ENCODE results near the gene BMAL1. TPM values are rescaled to one million over a fixed set of nuclear protein-coding genes. Genes with fewer than 3 reads are reported as not detected.
A peak's percentile ranks its signal among the peaks of the same experiment; 100 is the strongest.

BMAL1 gene
- total RNA-seq, 4 donors from 2014 or later: 21.4 to 39.5 (median 22.3) TPM

GRCh38 chr11:13378316-13378715, 100.7 kb downstream of the BMAL1 start:
- Histone ChIP-seq H3K36me3 (peaks cover 15 to 100% (median 45%) of the 10 kb centered on the region in 3 donors), H3K9me3 (no peaks in the 10 kb centered on the region), H3K27ac (no peak overlapping the region), H3K4me3 (no peak overlapping the region), H3K27me3 (no peaks in the 10 kb centered on the region), H3K4me1 (no peaks in the 10 kb centered on the region)
- intact Hi-C loops (cut with DNase I): no loop called here
- 79 to 87% methylated on average over 2 of the region's 2 CpGs for WGBS, 2 donors
- no peak for DNase-seq
- TF ChIP-seq POLR2A (IDR thresholded peaks at IDR 0.05): no peak
- TF ChIP-seq CTCF (IDR thresholded peaks at IDR 0.05): no peak

DNA sequence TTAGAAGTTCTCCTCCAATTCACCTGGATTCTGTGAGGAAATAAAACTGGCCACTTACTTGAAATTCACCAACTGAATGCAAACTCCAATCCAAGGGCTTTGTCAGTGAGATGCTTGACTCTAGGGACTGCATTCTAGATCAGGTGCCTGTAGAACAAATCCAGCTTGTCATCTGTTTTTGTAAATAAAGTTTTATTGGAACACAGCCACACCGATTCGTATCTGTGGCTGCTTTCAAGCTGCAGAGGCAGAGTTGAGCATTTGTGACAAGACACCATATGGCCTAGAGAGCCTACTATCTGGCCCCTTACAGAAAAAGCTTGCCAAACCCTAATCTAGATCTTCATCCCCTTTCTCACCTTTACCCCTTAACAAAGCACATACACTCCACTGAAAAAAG, 103.1 kb downstream of the BMAL1 start:
- no peaks in the 10 kb centered on the region for H3K9me3 ChIP-seq
- H3K27ac ChIP-seq: no peak overlapping the region
- intact Hi-C loops (cut with DNase I): no loop called here
- H3K27me3 ChIP-seq: no peaks in the 10 kb centered on the region
- DNase-seq: no peak
- H3K4me3 ChIP-seq: no peak overlapping the region
- TF ChIP-seq POLR2A (IDR thresholded peaks at IDR 0.05) (no peak), CTCF (IDR thresholded peaks at IDR 0.05) (no peak)
- no peaks in the 10 kb centered on the region for H3K4me1 ChIP-seq
- WGBS, 2 donors: 93 to 100% methylated on average over 2 of the region's 2 CpGs
- H3K36me3 ChIP-seq: peaks cover 4 to 95% (median 43%) of the 10 kb centered on the region in 3 donors

GRCh38 chr11:13382751-13383150, 105.2 kb downstream of the BMAL1 start:
- no peak for DNase-seq
- H3K27me3 ChIP-seq: no peaks in the 10 kb centered on the region
- H3K27ac ChIP-seq: no peak overlapping the region
- intact Hi-C loops (cut with DNase I): no loop called here
- TF ChIP-seq POLR2A (IDR thresholded peaks at IDR 0.05) (no peak), CTCF (IDR thresholded peaks at IDR 0.05) (no peak)
- H3K9me3 ChIP-seq: no peaks in the 10 kb centered on the region
- H3K4me3 ChIP-seq: no peak overlapping the region
- WGBS, 2 donors: 74 to 98% methylated on average over 3 of the region's 3 CpGs
- H3K4me1 ChIP-seq: no peaks in the 10 kb centered on the region
- H3K36me3 ChIP-seq: peaks cover 4 to 95% (median 35%) of the 10 kb centered on the region in 3 donors

DNA sequence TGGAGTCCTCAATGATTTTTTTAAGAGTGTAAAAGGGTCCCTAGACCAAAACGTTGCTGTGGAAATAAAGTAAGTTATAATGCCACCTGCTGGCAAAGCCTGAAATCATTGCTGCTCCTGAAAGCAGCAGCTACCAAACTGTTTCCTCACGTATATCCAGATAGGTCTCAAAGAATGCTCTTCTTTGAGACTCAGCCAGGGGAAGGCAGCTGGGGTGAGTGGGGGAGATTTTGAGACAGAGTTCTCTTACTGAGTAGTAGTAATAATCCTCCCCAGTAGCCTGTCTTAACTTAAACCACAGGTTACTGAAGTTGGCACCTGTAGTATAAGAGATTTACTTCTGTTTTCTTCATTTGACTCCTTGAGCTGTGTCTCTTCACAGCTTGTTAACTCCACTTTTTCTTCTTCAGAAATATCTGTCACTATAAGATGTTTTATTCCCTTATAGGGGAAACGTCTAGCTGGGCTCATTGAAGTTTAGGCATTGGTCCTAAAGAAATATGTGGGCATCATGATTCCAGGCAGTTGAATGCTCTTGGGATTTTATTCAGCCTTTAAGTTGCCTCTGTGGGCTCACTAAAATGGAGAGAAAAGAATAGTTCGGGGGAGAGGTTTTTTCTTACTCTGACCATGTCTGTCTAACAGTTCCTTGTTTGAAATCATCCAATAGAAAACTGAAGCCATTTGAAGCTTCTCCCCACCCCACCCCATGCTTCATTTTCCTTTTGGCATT, 107.5 kb downstream of the BMAL1 start:
- Histone ChIP-seq H3K27me3 (no peaks in the 10 kb centered on the region), H3K27ac (no peak overlapping the region), H3K4me3 (no peak overlapping the region), H3K4me1 (no peaks in the 10 kb centered on the region), H3K36me3 (peaks cover 0 to 95% (median 34%) of the 10 kb centered on the region in 3 donors), H3K9me3 (no peaks in the 10 kb centered on the region)
- DNase-seq: no peak
- WGBS, 2 donors: 23 to 32% methylated on average over 4 of the region's 4 CpGs
- no peak for TF ChIP-seq POLR2A (IDR thresholded peaks at IDR 0.05)
- peak in 5 of 6 experiments; percentile 29 to 60 (median 44) for TF ChIP-seq CTCF (IDR thresholded peaks at IDR 0.05)
- intact Hi-C loops (cut with DNase I): no loop called here

DNA sequence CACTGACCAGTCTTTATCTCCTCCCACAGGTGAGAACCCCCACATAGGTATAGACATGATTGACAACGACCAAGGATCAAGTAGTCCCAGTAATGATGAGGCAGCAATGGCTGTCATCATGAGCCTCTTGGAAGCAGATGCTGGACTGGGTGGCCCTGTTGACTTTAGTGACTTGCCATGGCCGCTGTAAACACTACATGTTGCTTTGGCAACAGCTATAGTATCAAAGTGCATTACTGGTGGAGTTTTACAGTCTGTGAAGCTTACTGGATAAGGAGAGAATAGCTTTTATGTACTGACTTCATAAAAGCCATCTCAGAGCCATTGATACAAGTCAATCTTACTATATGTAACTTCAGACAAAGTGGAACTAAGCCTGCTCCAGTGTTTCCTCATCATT, 109.0 kb downstream of the BMAL1 start:
- Histone ChIP-seq H3K9me3 (no peaks in the 10 kb centered on the region), H3K4me1 (no peaks in the 10 kb centered on the region), H3K4me3 (no peak overlapping the region), H3K27me3 (no peaks in the 10 kb centered on the region), H3K36me3 (peaks cover 0 to 95% (median 30%) of the 10 kb centered on the region in 3 donors), H3K27ac (no peak overlapping the region)
- no peak for DNase-seq
- intact Hi-C loops (cut with DNase I): no loop called here
- whole genome bisulfite sequencing, 2 donors: 80 to 92% methylated on average over 2 of the region's 2 CpGs
- TF ChIP-seq CTCF (IDR thresholded peaks at IDR 0.05) (no peak), POLR2A (IDR thresholded peaks at IDR 0.05) (no peak)
